Mononuclear cell (primary cell): ENCODE data around the gene GOLIM4. TPM values are rescaled to one million over a fixed set of nuclear protein-coding genes. Genes with fewer than 3 reads are reported as not detected.
"Not testable (repeated sequence)": the region's sequence is repeated elsewhere in the genome, so short reads cannot be mapped to it uniquely, and the experiment has no call there.

Experiments
- H3K27me3 ChIP-seq: 2 replicates; pipeline ENCODE4 v1.6.0; 2011; ENCODE audit warnings: low read length, control low read depth; ENCODE audit not compliant: insufficient read depth
- H3K4me1 ChIP-seq: 2 replicates; pipeline ENCODE4 v1.5.1; 2011; ENCODE audit warnings: mild to moderate bottlenecking, low read length, control low read depth; ENCODE audit not compliant: insufficient read depth
- H3K4me3 ChIP-seq: 2 replicates; pipeline ENCODE4 v1.5.1; 2011; ENCODE audit warnings: mild to moderate bottlenecking, low read length, moderate library complexity
- H3K9me3 ChIP-seq: 2 replicates; pipeline ENCODE4 v1.5.1; 2011; ENCODE audit warnings: low read depth, mild to moderate bottlenecking, control low read depth, low read length
- total RNA-seq: library from RNA; depleted of rRNA; stranded (reverse); fragments of >200 nt; gene quantifications from one replicate; pipeline ENCODE4 v1.2.3, GENCODE V29; 2012

GOLIM4 gene
- total RNA-seq, 1 donor = 3.6 TPM

DNA sequence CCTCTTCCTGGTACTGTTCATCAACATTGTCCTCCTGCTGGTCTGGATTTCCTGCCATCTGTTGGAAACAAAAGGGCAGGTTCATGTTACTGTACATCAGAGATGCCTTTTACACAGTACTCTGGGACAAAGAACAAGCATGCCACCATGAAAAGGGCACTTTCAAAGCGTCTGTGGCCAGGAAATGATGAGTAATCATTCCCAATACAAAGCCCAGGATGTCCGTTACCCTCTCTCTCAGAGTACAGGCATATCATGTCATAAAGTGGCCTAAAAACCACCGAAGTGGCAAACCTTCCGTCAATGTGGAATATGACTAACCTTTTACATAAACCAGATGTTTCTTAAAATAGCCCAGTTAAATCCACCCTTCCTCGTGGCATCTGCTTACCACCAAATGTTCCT, 71.2 kb downstream of the GOLIM4 start:
- no peak overlapping the region for H3K4me3 ChIP-seq
- H3K9me3 ChIP-seq = no peaks in the 10 kb centered on the region
- no peaks in the 10 kb centered on the region for H3K4me1 ChIP-seq
- H3K27me3 ChIP-seq = no peaks in the 10 kb centered on the region

GRCh38 chr3:168021737-168022450, 73.8 kb downstream of the GOLIM4 start:
- H3K9me3 ChIP-seq = no peaks in the 10 kb centered on the region
- no peaks in the 10 kb centered on the region for H3K4me1 ChIP-seq
- no peaks in the 10 kb centered on the region for H3K27me3 ChIP-seq
- H3K4me3 ChIP-seq = no peak overlapping the region

DNA sequence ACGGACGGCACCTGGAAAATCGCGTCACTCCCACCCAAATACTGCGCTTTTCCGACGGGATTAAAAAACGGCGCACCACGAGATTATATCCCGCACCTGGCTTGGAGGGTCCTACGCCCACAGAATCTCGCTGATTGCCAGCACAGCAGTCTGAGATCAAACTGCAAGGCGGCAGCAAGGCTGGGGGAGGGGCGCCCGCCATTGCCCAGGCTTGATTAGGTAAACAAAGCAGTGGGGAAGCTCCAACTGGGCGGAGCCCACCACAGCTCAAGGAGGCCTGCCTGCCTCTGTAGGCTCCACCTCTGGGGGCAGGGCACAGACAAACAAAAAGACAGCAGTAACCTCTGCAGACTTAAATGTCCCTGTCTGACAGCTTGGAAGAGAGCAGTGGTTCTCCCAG, 84.4 kb downstream of the GOLIM4 start:
- H3K9me3 ChIP-seq, H3K4me3 ChIP-seq, H3K27me3 ChIP-seq, H3K4me1 ChIP-seq: not testable (repeated sequence)

- Histone ChIP-seq H3K4me1 (no peaks in the 10 kb centered on the region), H3K9me3 (no peaks in the 10 kb centered on the region), H3K27me3 (no peaks in the 10 kb centered on the region), H3K4me3 (no peak overlapping the region)
These were observed 89.1 kb downstream of the GOLIM4 start for GRCh38 chr3:168006584-168006983.

DNA sequence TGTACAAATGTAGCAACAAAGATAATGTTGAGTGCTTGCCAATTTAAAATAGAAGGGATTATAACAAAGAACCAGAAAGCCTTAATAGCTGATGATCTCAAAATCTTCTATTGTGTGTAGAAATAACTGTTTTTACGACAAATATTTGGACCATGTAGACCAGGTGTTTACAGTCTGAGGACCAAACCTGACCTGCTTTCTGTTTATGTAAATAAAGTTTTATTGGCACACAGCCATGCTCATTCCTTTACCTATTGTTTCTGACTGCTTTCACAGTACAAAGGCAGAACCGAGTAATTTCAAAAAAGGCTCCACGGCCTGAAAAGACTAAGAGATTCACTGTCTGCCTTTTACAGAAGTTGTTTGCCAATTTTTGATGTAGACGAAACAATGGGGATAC, 91.8 kb downstream of the GOLIM4 start:
- no peak overlapping the region for H3K4me3 ChIP-seq
- no peaks in the 10 kb centered on the region for H3K27me3 ChIP-seq
- H3K4me1 ChIP-seq = no peaks in the 10 kb centered on the region
- no peaks in the 10 kb centered on the region for H3K9me3 ChIP-seq

- H3K27me3 ChIP-seq = no peaks in the 10 kb centered on the region
- no peak overlapping the region for H3K4me3 ChIP-seq
- H3K4me1 ChIP-seq = no peaks in the 10 kb centered on the region
- H3K9me3 ChIP-seq = no peaks in the 10 kb centered on the region
These were observed 92.8 kb downstream of the GOLIM4 start for GRCh38 chr3:168002786-168003368.

GRCh38 chr3:168001244-168001643, 94.5 kb downstream of the GOLIM4 start:
- Histone ChIP-seq H3K4me1 (no peaks in the 10 kb centered on the region), H3K9me3 (no peaks in the 10 kb centered on the region), H3K27me3 (no peaks in the 10 kb centered on the region), H3K4me3 (no peak overlapping the region)

GRCh38 chr3:167998253-167998652, 97.5 kb downstream of the GOLIM4 start:
- H3K27me3 ChIP-seq = no peaks in the 10 kb centered on the region
- no peaks in the 10 kb centered on the region for H3K9me3 ChIP-seq
- no peaks in the 10 kb centered on the region for H3K4me1 ChIP-seq
- no peak overlapping the region for H3K4me3 ChIP-seq

DNA sequence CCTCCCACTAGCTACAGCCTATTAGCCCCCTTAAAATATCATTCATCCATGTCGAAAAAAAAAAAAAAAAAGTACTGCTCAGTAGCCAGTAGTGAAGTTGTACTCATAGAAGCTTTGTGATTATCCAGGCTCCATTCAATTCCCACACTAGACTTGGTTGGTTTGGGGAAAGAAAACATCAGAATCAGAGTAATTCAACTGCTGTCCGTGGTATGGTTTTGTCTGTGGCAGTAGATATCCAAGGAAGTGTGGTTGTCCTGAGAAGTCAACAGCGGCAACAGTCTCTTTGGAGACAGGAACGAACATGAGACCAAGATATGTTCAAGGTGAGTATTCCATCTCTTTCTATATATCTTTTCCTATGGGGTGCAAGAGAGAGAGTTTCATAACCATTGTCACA, 99.2 kb downstream of the GOLIM4 start:
- Histone ChIP-seq H3K4me3 (no peak overlapping the region), H3K4me1 (no peaks in the 10 kb centered on the region), H3K9me3 (no peaks in the 10 kb centered on the region), H3K27me3 (no peaks in the 10 kb centered on the region)

- Histone ChIP-seq H3K9me3 (no peaks in the 10 kb centered on the region), H3K27me3 (no peaks in the 10 kb centered on the region), H3K4me3 (no peak overlapping the region), H3K4me1 (no peaks in the 10 kb centered on the region)
These were observed 103.3 kb downstream of the GOLIM4 start for GRCh38 chr3:167992381-167992780.

GRCh38 chr3:167991213-167991612, 104.5 kb downstream of the GOLIM4 start:
- Histone ChIP-seq H3K4me1 (no peaks in the 10 kb centered on the region), H3K4me3 (no peak overlapping the region), H3K9me3 (no peaks in the 10 kb centered on the region), H3K27me3 (no peaks in the 10 kb centered on the region)

DNA sequence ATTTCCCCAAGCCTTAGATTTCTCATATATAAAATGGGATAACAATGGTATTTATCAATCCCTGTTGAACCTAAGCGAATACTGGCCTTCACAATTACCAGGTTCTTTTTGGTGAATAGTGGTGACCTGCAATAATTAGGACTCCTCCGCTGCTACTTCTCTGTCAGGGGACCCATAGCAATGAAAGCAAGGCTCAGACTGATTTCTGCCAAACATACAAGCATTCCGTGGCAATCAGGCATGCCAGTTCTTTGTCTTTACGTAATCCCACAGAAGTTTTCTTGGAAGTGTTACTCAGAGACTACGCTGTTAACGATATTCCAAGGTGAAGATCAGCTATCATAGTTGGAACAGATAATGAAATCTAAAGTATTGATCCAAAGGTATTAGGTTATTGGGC, 105.7 kb downstream of the GOLIM4 start:
- Histone ChIP-seq H3K4me3 (no peak overlapping the region), H3K4me1 (no peaks in the 10 kb centered on the region), H3K27me3 (no peaks in the 10 kb centered on the region), H3K9me3 (no peaks in the 10 kb centered on the region)

GRCh38 chr3:167989066-167989465, 106.7 kb downstream of the GOLIM4 start:
- Histone ChIP-seq H3K9me3 (no peaks in the 10 kb centered on the region), H3K4me1 (no peaks in the 10 kb centered on the region), H3K4me3 (no peak overlapping the region), H3K27me3 (no peaks in the 10 kb centered on the region)

- no peaks in the 10 kb centered on the region for H3K27me3 ChIP-seq
- no peaks in the 10 kb centered on the region for H3K4me1 ChIP-seq
- no peaks in the 10 kb centered on the region for H3K9me3 ChIP-seq
- H3K4me3 ChIP-seq = no peak overlapping the region
These were observed 112.1 kb downstream of the GOLIM4 start for GRCh38 chr3:167983583-167983982.

DNA sequence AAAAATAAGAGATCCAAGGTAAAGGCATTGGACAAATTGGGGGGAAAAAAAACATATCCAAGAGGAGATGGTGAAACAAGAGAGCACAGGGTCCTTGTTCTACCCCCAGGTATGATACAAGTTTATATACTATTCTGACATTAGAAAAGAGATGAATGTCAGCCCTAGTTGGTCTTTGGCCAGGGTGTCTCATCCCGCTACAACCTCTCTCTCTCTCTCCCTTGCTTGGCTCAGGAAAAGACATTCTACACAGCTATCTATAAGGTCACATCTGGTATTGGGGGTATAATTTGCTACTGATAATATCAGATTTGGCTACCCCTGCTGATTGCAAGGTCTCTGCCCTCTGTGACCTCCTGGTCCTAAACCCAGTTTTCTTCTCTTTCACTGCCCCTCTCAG, 117.2 kb downstream of the GOLIM4 start:
- Histone ChIP-seq H3K4me3 (no peak overlapping the region), H3K9me3 (no peaks in the 10 kb centered on the region), H3K4me1 (no peaks in the 10 kb centered on the region), H3K27me3 (no peaks in the 10 kb centered on the region)

- H3K9me3 ChIP-seq = no peaks in the 10 kb centered on the region
- H3K4me3 ChIP-seq = no peak overlapping the region
- H3K27me3 ChIP-seq = no peaks in the 10 kb centered on the region
- no peaks in the 10 kb centered on the region for H3K4me1 ChIP-seq
These were observed 117.7 kb downstream of the GOLIM4 start for GRCh38 chr3:167978071-167978470.
